Mammary epithelial cell (primary cell): ENCODE measurements around the gene EML4.

ENCODE experiments used
- CTCF ChIP-seq, 2 donors: IDR thresholded peaks in 1 of 2; conservative IDR thresholded peaks in 1 of 2; 2 replicates each; pipeline ENCODE4 v1.5.1; 2011 to 2012; ENCODE audit warnings: inconsistent platforms in 2 of 2, low read length in 2 of 2, mild to moderate bottlenecking in 2 of 2, control low read depth in 1 of 2, low read depth in 1 of 2; ENCODE audit not compliant: insufficient read depth in 1 of 2; ENCODE audit errors: extremely low read depth in 1 of 2
- EZH2 ChIP-seq: IDR thresholded peaks from 2 replicates; pipeline ENCODE4 v1.6.1; 2012; ENCODE audit warnings: low read length, inconsistent platforms, borderline replicate concordance

- no peak for TF ChIP-seq EZH2
- TF ChIP-seq CTCF (conservative IDR thresholded peaks at IDR 0.05 in 1 of 2, IDR thresholded peaks at IDR 0.05 in 1 of 2; ENCODE audit: extremely low read depth in 1 of 2, insufficient read depth in 1 of 2, low read depth in 1 of 2, low read length in 2 of 2): no peak
Measured at GRCh38 chr2:42217914-42218313, 48.8 kb downstream of the EML4 start.
